Measurements from ENCODE around the gene CISTR.

The CISTR gene

GRCh38 chr12:53714004-53714403 lies 37.8 kb downstream of the CISTR start:
- DNase-seq, result no peak

DNA sequence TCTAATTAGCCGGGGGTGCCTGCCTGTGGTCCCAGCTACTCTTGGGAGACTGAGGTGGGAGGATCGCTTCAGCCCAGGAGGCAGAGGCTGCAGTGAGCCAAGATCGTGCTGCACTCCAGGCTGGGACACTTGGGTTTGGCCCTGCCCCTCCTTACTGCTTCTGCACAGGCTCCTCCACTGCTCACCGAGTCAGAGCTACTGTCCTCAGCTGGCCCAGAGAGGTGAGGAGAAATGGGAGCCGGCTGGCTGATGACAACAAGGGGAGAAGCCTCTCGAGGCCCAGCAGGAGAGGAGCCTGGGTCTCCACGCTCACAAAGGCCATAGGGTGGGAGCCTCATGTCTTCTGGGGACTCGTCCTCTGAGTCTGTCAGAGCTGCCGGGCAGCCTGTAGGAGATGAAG lies 38.3 kb downstream of the CISTR start:
- DNase-seq, result no peak

GRCh38 chr12:53712059-53712643 lies 39.6 kb downstream of the CISTR start:
- peak in 1 of 2 experiments; percentile 17 for DNase-seq

- DNase-seq, result no peak
These were observed 41.7 kb downstream of the CISTR start for GRCh38 chr12:53710091-53710490.

- no peak for DNase-seq
These were observed 42.1 kb downstream of the CISTR start for GRCh38 chr12:53709671-53710070.

DNA sequence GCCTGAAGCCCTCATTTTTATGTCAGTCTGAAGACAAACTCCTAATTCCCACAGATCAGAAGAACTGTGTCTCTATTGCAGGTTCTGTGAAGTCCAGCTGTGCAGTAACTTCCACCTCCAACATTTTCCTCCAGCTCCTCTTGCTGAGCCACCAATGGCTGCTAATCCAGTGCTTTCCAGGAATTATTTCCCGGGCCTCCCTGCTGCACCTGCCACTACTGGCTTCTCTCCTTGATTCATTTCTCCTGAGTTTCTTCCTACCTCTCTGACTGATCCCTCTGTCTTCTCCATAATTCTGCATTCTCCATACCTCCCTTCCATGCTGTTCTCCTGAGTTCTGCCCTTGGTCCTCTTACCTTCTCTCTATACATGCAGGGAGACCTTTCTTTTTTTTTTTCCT lies 45.7 kb downstream of the CISTR start:
- DNase-seq, result no peak

DNA sequence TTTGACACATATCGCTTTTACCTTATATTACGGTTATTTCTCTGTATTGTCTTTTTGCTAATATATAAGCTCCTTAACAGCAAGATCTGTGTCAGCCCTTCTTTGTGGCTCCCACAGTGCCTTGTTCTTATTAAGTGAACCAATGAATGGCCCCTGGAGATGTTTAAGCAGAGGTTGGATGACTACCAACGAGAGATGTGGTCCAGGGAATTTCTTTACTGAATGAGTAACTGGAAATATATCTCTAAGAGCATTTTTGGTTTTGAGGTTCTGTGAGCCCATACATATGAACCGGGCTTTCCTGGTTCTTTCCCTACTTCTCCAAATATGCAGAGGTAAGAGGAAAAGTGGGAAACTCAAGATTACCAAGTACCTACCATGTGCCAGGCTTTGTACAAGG lies 48.0 kb downstream of the CISTR start:
- no peak for DNase-seq

DNA sequence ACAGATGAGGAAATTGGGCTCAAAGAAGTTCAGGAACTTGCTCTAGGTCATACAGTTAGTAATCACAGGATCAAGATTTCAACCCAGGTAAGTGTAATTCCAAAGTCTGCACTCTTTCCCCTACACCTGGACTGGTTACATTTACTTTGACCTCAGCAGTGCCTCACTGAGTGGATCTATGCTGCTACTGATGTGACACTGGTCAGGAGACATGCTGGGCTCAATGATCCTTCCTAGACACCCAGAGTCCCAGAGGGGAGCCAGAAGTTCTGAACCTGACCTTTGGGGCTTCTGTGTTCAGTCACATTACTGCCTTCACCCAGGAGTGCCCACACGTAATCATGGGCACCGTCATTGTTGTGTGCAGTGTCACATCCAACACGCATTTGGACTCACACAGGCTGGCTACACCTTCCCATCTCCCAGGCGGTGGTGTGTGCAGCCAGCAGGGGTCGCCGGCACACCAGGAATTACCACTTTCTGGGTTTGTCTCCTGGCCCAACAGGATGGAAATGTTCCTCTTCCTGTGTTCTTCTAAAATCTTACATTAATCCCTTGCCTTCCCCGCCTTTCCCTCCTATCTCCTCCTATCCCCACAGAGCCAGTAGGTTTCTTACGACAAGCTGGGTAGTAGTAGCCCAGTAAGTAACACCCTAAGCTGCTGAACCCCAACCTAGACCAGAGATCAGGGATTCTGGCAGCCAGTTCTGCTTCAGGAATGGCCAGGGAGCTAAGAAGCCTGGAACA lies 50.1 kb downstream of the CISTR start:
- DNase-seq, result peak; percentile 39 to 83

DNA sequence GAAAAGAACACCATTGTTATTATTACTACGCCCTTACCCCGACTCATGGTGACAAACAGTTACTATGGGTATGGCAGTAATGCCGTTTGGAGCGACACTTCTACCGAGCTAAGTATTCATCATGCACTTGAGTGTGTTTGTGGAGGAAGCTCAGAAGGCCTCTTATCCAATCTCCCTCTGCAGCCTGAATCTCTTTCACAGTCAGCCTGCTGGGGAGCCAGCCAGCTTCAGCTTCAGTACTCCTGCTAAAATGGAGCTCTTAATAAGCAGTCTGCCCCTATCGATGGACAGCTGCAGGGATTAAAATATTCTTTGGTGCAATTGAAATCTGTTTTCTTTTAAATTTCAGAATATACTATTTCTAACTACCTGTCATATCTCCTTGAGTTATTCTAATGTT lies 51.2 kb downstream of the CISTR start:
- no peak for DNase-seq

DNA sequence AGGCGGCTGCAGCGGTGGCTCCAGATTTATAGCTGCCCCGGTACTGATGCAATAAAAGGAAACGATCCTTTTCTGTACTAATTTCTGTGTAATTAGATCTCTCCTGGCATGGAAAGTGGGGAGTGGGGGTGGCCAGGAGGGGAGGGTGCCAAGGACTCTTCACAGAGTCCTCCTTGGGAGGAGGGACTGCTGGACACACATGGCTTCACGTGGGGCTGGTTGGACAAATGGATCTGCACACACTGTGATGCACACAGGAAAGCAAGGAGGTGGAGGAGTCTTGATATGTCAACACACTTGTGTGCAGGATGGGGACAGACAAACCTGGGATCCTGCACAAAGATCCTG lies 52.1 kb downstream of the CISTR start:
- no peak for DNase-seq

- DNase-seq, result no peak
These were observed 52.7 kb downstream of the CISTR start for GRCh38 chr12:53698948-53699677.

GRCh38 chr12:53696655-53697331 lies 55.0 kb downstream of the CISTR start:
- peak; percentile 61 to 68 for DNase-seq

Data from NCI-H526 (cell line).